ENCODE measurements around the gene FBXO31. TPM values are rescaled to one million over a fixed set of nuclear protein-coding genes. Genes with fewer than 3 reads are reported as not detected.

Gene FBXO31
- total RNA-seq, 1 donor from 2014 or later, result 28.9 TPM

GRCh38 chr16:87359121-87359520 is 24.5 kb downstream of the FBXO31 start:
- TF ChIP-seq CTCF (IDR thresholded peaks at IDR 0.05; ENCODE audit: insufficient read depth, low read length, poor library complexity, severe bottlenecking), result no peak

GRCh38 chr16:87358696-87359095 is 24.9 kb downstream of the FBXO31 start:
- no peak for DNase-seq (ENCODE audit: low read depth)
- Histone ChIP-seq H3K27me3 (ENCODE audit: control insufficient read depth, insufficient read depth, low read length) (no peaks in the 10 kb centered on the region), H3K4me3 (ENCODE audit: low read depth, low read length) (no peak overlapping the region), H3K36me3 (ENCODE audit: control insufficient read depth, insufficient read depth, low read length) (no peaks in the 10 kb centered on the region)
- TF ChIP-seq CTCF (IDR thresholded peaks at IDR 0.05; ENCODE audit: insufficient read depth, low read length, poor library complexity, severe bottlenecking), result no peak

More at GRCh38 chr16:87359121-87359520, 24.5 kb downstream of the FBXO31 start:
- no peaks in the 10 kb centered on the region for H3K27me3 ChIP-seq (ENCODE audit: control insufficient read depth, insufficient read depth, low read length)
- no peak overlapping the region for H3K4me3 ChIP-seq (ENCODE audit: low read depth, low read length)
- H3K36me3 ChIP-seq (ENCODE audit: control insufficient read depth, insufficient read depth, low read length), result no peaks in the 10 kb centered on the region
- no peak for DNase-seq (ENCODE audit: low read depth)

- H3K4me3 ChIP-seq (ENCODE audit: low read depth, low read length), result no peak overlapping the region
- DNase-seq (ENCODE audit: low read depth), result no peak
- H3K36me3 ChIP-seq (ENCODE audit: control insufficient read depth, insufficient read depth, low read length), result no peaks in the 10 kb centered on the region
- no peak for TF ChIP-seq CTCF (IDR thresholded peaks at IDR 0.05; ENCODE audit: insufficient read depth, low read length, poor library complexity, severe bottlenecking)
- H3K27me3 ChIP-seq (ENCODE audit: control insufficient read depth, insufficient read depth, low read length), result no peaks in the 10 kb centered on the region
These were observed 25.3 kb downstream of the FBXO31 start for GRCh38 chr16:87358250-87358649.

- Histone ChIP-seq H3K36me3 (ENCODE audit: control insufficient read depth, insufficient read depth, low read length) (no peaks in the 10 kb centered on the region), H3K27me3 (ENCODE audit: control insufficient read depth, insufficient read depth, low read length) (no peaks in the 10 kb centered on the region), H3K4me3 (ENCODE audit: low read depth, low read length) (no peak overlapping the region)
- no peak for TF ChIP-seq CTCF (IDR thresholded peaks at IDR 0.05; ENCODE audit: insufficient read depth, low read length, poor library complexity, severe bottlenecking)
- no peak for DNase-seq (ENCODE audit: low read depth)
These were observed 27.1 kb downstream of the FBXO31 start for GRCh38 chr16:87356491-87356853.

GRCh38 chr16:87353613-87354012 is 30.0 kb downstream of the FBXO31 start:
- no peak overlapping the region for H3K4me3 ChIP-seq (ENCODE audit: low read depth, low read length)
- no peaks in the 10 kb centered on the region for H3K27me3 ChIP-seq (ENCODE audit: control insufficient read depth, insufficient read depth, low read length)
- DNase-seq (ENCODE audit: low read depth), result no peak
- TF ChIP-seq CTCF (IDR thresholded peaks at IDR 0.05; ENCODE audit: insufficient read depth, low read length, poor library complexity, severe bottlenecking), result no peak
- H3K36me3 ChIP-seq (ENCODE audit: control insufficient read depth, insufficient read depth, low read length), result no peaks in the 10 kb centered on the region

GRCh38 chr16:87352818-87353217 is 30.8 kb downstream of the FBXO31 start:
- no peaks in the 10 kb centered on the region for H3K27me3 ChIP-seq (ENCODE audit: control insufficient read depth, insufficient read depth, low read length)
- H3K36me3 ChIP-seq (ENCODE audit: control insufficient read depth, insufficient read depth, low read length), result no peaks in the 10 kb centered on the region
- no peak for TF ChIP-seq CTCF (IDR thresholded peaks at IDR 0.05; ENCODE audit: insufficient read depth, low read length, poor library complexity, severe bottlenecking)
- no peak for DNase-seq (ENCODE audit: low read depth)
- no peak overlapping the region for H3K4me3 ChIP-seq (ENCODE audit: low read depth, low read length)
